Measurements from ENCODE around the gene ZNF785.

DNA sequence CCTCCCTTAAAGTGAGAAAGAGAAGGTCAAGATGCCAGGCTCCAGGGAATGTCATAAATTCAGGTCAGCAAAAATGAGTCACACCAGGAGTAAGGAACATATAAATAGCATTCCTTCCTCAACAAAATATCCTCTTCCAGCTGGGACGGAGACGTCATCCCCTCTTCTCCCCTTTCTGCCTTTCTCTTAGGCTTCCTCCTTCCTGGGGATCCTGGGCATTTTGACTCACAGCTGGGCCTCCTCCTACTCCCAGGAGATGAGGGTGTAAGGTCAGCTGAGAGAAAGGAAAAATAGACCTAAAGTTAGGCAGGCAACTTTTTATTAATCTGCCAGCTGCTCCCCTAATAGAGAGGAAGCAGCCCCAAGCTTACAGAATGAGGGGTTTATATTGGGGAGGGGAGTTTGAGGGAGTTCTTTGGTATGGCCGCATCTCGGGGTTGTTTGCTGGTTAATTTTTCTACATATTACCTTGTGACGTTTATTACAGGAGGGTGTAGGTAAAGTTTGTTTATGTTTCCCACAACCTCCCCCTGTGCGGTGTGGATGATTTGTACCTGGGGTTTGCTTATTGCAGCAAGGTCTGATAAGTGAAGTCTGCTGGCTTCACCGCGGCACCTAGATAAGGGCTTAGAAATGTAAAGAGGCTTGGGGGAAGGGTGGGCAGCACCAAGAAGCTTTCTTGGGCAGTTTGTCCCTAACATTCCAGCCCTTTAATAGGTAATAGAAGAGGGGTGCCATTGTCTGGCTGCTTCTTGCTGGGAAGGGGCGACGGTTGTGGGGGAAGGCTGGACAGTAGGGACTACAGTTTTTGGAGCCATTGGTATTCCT, 43.8 kb downstream of the ZNF785 start:
- TF ChIP-seq CTCF (IDR thresholded peaks at IDR 0.05) (no peak), POLR2A (IDR thresholded peaks at IDR 0.05) (no peak)

All from gastroesophageal sphincter (tissue), 3 donors.